Activated naive CD4-positive, alpha-beta T cell treated with anti-CD3 and anti-CD28 coated beads for 36 hours (primary cell): ENCODE data around the gene SUPT6H. TPM values are rescaled to one million over a fixed set of nuclear protein-coding genes. Genes with fewer than 3 reads are reported as not detected.

Experiments used
- total RNA-seq, 2 experiments: library from RNA; stranded (reverse); gene quantifications; one replicate each; pipeline ENCODE4 v1.2.3, GENCODE V29; 2021

SUPT6H gene
- total RNA-seq, 2 experiments from 2014 or later: 50.8 to 52.1 TPM

Other genes with a start within 250 kb of the SUPT6H start
- gene SLC13A2, start 188.6 kb upstream of the SUPT6H start, total RNA-seq: not detected
- not detected for gene FOXN1, start 155.9 kb upstream of the SUPT6H start, total RNA-seq
- 10 to 100 TPM; 48.6 to 50.3 TPM for gene UNC119, start 109.6 kb upstream of the SUPT6H start, total RNA-seq
- 10 to 100 TPM; 34.8 to 36.0 TPM for gene PIGS, start 90.7 kb upstream of the SUPT6H start, total RNA-seq
- gene ALDOC, start 85.3 kb upstream of the SUPT6H start, total RNA-seq: 10 to 100 TPM; 65.6 to 66.2 TPM
- 100 to 1,000 TPM; 210 to 216 TPM for gene SPAG5, start 63.2 kb upstream of the SUPT6H start, total RNA-seq
- gene RSKR, start 48.0 kb upstream of the SUPT6H start, total RNA-seq: 10 to 100 TPM; 15.6 TPM
- gene BLTP2, start 17.0 kb upstream of the SUPT6H start, total RNA-seq: 10 to 100 TPM; 89.4 to 92.0 TPM
- 10 to 100 TPM; 30.3 to 30.9 TPM for gene SDF2, start 299 bp upstream of the SUPT6H start, total RNA-seq
- 1 to 10 TPM; 2.1 to 3.1 TPM for gene PROCA1, start 49.7 kb downstream of the SUPT6H start, total RNA-seq
- 10 to 100 TPM; 10.2 to 12.3 TPM for gene RAB34, start 55.7 kb downstream of the SUPT6H start, total RNA-seq
- 1,000 to 10,000 TPM; 2,756 to 2,921 TPM for gene RPL23A, start 57.8 kb downstream of the SUPT6H start, total RNA-seq
- 1 to 10 TPM; 4.0 to 4.6 TPM for gene TLCD1, start 64.0 kb downstream of the SUPT6H start, total RNA-seq
- 1 to 10 TPM; 3.1 to 3.2 TPM for gene NEK8, start 66.6 kb downstream of the SUPT6H start, total RNA-seq
- 10 to 100 TPM; 75.9 to 80.4 TPM for gene TRAF4, start 81.8 kb downstream of the SUPT6H start, total RNA-seq
- 10 to 100 TPM; 11.2 TPM for gene FAM222B, start 180.6 kb downstream of the SUPT6H start, total RNA-seq
- 10 to 100 TPM; 51.2 to 60.4 TPM for gene ERAL1, start 192.8 kb downstream of the SUPT6H start, total RNA-seq
- gene FLOT2, start 235.5 kb downstream of the SUPT6H start, total RNA-seq: 10 to 100 TPM; 66.0 to 71.5 TPM
- gene DHRS13, start 240.9 kb downstream of the SUPT6H start, total RNA-seq: 10 to 100 TPM; 20.1 to 20.9 TPM